Stimulated activated CD4-positive, alpha-beta T cell treated with anti-CD3 and anti-CD28 coated beads, TNF-alpha, amount 100 ng/mL, for 4 hours (primary cell): ENCODE results near the gene ZNF93.
A peak's percentile ranks its signal among the peaks of the same experiment; 100 is the strongest.
"Not testable (repeated sequence)": the region's sequence is repeated elsewhere in the genome, so short reads cannot be mapped to it uniquely, and the experiment has no call there.

Experiments
- DNase-seq, 3 experiments: peaks; one replicate each; pipeline ENCODE4 v3.0.0-alpha.2; 2020; ENCODE audit warnings: low read depth in 3 of 3

The ZNF93 gene

GRCh38 chr19:19900729-19901444 is at the start of gene ZNF93:
ZNF93 (plus strand) TSS chr19:19900946; CDS start chr19:19901089, 143 bp downstream.
- DNase-seq: peak; percentile 58 to 84 (median 83)

GRCh38 chr19:19851740-19852139 is 49.0 kb upstream of the ZNF93 start:
- not testable (repeated sequence) for DNase-seq

- DNase-seq: no peak
Measured at GRCh38 chr19:19858751-19859150, 42.0 kb upstream of the ZNF93 start.

GRCh38 chr19:19860756-19861390 is 39.9 kb upstream of the ZNF93 start:
- DNase-seq: peak in 1 of 3 experiments; percentile 15

GRCh38 chr19:19865750-19866610 is 34.8 kb upstream of the ZNF93 start, which contains the start of gene ZNF253:
ZNF253 (plus strand) TSS chr19:19865882; CDS start chr19:19865997, 115 bp downstream.
- DNase-seq: peak; percentile 87 to 91 (median 88)

- peak in 1 of 3 experiments; percentile 18 for DNase-seq
Measured at GRCh38 chr19:19866611-19867248, 34.0 kb upstream of the ZNF93 start.

- not testable (repeated sequence) for DNase-seq
Measured at GRCh38 chr19:19870086-19870485, 30.7 kb upstream of the ZNF93 start.

- no peak for DNase-seq
Measured at GRCh38 chr19:19871932-19872331, 28.8 kb upstream of the ZNF93 start.

GRCh38 chr19:19873381-19873780 is 27.4 kb upstream of the ZNF93 start:
- no peak for DNase-seq

GRCh38 chr19:19877724-19878123 is 23.0 kb upstream of the ZNF93 start:
- DNase-seq: no peak

GRCh38 chr19:19884583-19884982 is 16.2 kb upstream of the ZNF93 start:
- DNase-seq: no peak

- not testable (repeated sequence) for DNase-seq
Measured at GRCh38 chr19:19892055-19892941, 8.4 kb upstream of the ZNF93 start.

- no peak for DNase-seq
Measured at GRCh38 chr19:19900139-19900728, 512 bp upstream of the ZNF93 start.

- DNase-seq: not testable (repeated sequence)
Measured at GRCh38 chr19:19907551-19907950, 6.8 kb downstream of the ZNF93 start.

- DNase-seq: no peak
Measured at GRCh38 chr19:19909654-19910053, 8.9 kb downstream of the ZNF93 start.

GRCh38 chr19:19911150-19911549 is 10.4 kb downstream of the ZNF93 start:
- no peak for DNase-seq

GRCh38 chr19:19914596-19914995 is 13.8 kb downstream of the ZNF93 start:
- DNase-seq: no peak

GRCh38 chr19:19930417-19930816 is 29.7 kb downstream of the ZNF93 start:
- DNase-seq: not testable (repeated sequence)

GRCh38 chr19:19933432-19934314 is 32.9 kb downstream of the ZNF93 start:
- DNase-seq: not testable (repeated sequence)
